Measurements from ENCODE around the gene JADE1.

The JADE1 gene

DNA sequence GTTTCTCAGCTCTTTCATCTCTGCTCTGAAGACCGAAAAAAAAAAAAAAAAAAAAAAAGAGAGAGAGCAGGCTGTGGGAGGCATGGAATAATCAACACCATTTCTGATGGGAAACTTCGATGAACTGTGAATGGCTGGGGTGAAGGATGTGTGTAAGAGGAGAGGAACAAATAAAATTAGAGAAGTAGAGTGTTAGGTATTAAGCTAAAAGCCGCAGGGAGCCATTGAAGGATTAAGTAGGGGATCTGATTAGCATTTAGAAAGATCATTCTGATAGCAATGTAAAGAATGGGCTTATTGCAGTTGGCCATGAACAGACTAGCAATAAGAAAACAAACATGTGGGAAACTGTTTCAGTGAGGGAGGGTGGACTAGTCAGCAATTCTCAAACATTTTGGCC, 33.6 kb upstream of the JADE1 start:
- DNase-seq (ENCODE audit: low read depth) = no peak
- TF ChIP-seq, protein P1, sequence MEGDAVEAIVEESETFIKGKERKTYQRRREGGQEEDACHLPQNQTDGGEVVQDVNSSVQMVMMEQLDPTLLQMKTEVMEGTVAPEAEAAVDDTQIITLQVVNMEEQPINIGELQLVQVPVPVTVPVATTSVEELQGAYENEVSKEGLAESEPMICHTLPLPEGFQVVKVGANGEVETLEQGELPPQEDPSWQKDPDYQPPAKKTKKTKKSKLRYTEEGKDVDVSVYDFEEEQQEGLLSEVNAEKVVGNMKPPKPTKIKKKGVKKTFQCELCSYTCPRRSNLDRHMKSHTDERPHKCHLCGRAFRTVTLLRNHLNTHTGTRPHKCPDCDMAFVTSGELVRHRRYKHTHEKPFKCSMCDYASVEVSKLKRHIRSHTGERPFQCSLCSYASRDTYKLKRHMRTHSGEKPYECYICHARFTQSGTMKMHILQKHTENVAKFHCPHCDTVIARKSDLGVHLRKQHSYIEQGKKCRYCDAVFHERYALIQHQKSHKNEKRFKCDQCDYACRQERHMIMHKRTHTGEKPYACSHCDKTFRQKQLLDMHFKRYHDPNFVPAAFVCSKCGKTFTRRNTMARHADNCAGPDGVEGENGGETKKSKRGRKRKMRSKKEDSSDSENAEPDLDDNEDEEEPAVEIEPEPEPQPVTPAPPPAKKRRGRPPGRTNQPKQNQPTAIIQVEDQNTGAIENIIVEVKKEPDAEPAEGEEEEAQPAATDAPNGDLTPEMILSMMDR (IDR thresholded peaks at IDR 0.05; ENCODE audit: low read length, missing control alignments) = no peak
- no peak overlapping the region for H3K4me3 ChIP-seq (replicated peaks; ENCODE audit: low read depth, low read length)

DNA sequence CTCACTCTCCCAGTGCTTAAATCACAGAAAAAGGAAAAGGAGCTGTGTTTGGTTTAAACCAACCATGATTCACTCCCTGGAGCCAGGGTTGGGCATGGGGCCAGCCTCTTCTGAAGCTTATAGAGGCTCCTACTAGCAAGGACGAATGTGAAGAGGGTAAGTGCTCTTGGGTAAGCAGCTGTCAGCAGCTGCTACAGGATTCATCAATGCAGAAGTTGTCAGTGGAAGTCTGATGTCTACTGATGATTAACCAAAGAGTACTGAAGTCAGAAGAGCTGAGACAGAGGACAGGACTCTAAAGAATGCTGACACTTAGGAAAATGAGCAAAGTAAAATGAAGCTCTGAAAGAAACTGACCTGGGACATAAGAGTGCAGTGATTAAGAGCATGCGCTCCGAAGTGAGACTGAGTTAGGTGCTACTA, 32.7 kb upstream of the JADE1 start:
- H3K4me3 ChIP-seq (replicated peaks; ENCODE audit: low read depth, low read length) = no peak overlapping the region
- TF ChIP-seq, protein P1 (IDR thresholded peaks at IDR 0.05; ENCODE audit: low read length, missing control alignments) = no peak
- DNase-seq (ENCODE audit: low read depth) = peak; percentile 84

DNA sequence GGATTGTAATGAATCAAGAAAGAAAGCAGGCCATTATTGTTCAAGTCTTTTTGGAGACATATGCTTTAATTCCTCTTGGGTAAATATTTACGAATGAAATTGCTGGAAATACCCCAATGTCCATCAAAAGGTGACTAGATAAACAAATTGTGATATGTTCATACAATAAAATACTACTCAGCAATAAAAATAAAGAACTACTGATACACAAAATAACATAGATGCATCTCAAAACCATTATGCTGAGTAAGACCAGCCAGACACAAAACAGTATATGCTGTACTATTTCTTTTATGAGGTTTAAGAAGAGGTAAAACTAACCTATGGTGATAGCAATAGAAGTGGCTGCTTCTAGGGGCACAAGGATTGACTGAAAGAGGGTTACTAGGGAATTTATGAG, 28.8 kb upstream of the JADE1 start:
- TF ChIP-seq, protein P1 (IDR thresholded peaks at IDR 0.05; ENCODE audit: low read length, missing control alignments) = no peak
- no peak overlapping the region for H3K4me3 ChIP-seq (replicated peaks; ENCODE audit: low read depth, low read length)
- no peak for DNase-seq (ENCODE audit: low read depth)

DNA sequence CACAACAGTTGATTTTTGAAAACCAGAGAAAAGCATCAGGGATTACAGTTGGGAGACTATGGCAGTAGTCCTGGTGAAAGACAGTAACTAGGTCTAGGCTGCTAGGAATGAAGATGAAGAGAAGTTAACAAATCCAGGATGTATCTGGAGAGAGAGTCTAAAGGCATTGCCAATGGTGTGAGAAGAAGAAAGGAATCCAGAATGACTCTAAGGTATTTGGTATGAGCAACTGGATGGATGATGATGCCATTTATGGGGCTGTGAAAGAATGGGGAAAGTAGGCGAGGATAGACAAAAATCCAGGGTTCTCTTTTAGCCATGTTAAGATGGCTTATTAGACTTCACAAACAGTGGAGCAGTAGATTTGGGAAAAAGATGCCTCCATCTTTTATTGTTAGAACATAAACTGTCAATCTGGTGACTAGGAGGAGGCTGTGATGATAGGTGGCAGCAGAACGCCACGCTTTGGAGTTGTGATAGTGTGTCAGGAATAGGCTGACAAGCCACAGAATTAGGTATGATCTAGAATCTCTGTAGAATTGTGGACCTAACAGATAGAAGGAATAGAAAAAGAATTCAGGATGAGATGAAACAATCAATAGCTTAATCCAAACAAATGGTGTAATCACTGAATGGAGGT, 27.3 kb upstream of the JADE1 start:
- DNase-seq (ENCODE audit: low read depth) = no peak
- TF ChIP-seq, protein P1 (IDR thresholded peaks at IDR 0.05; ENCODE audit: low read length, missing control alignments) = no peak
- H3K4me3 ChIP-seq (replicated peaks; ENCODE audit: low read depth, low read length) = no peak overlapping the region

DNA sequence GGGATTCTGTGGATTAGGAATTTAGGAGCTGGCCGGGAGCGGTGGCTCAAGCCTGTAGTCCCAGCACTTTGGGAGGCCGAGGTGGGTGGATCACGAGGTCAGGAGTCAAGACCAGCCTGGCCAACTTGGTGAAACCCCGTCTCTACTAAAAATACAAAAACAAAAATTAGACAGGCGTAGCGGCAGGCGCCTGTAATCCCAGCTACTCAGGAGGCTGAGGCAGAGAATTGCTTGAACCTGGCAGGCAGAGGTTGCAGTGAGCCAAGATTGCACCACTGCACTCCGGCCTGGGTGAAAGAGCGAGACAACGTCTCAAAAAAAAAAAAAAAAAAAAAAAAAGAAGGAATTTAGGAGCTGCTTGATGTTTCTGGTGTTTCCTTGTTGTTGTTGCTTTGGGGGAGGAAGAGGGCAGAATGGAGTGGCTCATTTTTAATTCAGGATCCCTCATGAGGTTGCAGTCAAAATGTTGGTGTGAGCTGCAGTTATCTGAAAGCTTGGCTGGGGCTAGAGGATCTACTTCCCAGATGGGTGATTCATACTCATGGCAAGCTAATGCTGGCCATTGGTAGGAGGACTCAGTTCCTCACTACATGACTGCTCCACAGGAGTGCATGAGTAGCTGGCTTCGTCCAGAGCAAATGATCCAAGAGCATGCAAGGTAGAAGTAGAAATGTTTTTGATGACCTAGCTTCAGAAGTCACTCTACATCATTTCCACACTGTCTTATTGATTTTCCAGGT, 26.5 kb upstream of the JADE1 start:
- TF ChIP-seq, protein P1 (IDR thresholded peaks at IDR 0.05; ENCODE audit: low read length, missing control alignments) = no peak
- no peak overlapping the region for H3K4me3 ChIP-seq (replicated peaks; ENCODE audit: low read depth, low read length)
- DNase-seq (ENCODE audit: low read depth) = peak; percentile 52

DNA sequence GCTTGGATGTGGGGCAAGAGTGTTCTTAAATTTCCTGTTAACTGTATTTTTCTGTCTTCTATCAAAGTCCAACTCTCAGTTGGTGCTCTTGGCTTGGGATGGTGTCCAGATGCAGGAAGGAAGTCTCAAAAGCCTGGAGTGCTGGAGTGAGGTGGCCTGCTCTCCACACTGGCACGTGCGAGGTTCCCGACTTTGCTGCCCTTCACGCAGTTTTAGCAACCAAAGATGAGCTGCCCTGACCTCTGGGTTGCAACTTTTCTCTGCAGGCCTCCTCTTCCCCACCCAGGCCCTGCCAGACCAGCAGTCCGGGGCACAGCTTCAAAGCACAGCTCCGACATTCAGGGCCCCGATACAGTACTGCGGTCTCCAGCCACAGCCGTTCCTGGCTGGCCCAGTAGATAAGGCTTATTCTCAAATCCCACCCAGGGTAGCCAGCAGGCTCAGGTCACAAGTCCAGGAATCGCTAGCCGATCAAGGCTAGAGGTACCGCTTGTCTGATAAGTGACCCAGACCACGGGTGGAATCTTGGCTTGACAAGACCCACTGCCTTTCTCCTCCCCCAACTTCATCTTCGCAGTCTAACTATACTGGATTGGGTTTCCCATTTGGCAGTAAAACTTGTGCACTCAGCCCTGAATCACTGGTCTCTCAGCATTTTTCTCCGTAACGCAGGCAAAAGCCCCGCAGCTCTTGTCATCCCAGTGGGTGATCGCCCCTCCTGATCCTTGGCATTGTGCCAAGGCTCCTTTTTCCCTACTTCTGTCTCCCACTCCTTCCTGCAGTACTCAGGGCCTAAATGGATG, 21.8 kb upstream of the JADE1 start:
- no peak for DNase-seq (ENCODE audit: low read depth)
- H3K4me3 ChIP-seq (replicated peaks; ENCODE audit: low read depth, low read length) = no peak overlapping the region
- TF ChIP-seq, protein P1 (IDR thresholded peaks at IDR 0.05; ENCODE audit: low read length, missing control alignments) = no peak

All from fibroblast of pulmonary artery (primary cell).